Measurements from ENCODE around the gene MAGEB4. TPM values are rescaled to one million over a fixed set of nuclear protein-coding genes. Genes with fewer than 3 reads are reported as not detected.
"Not testable (repeated sequence)": the region's sequence is repeated elsewhere in the genome, so short reads cannot be mapped to it uniquely, and the experiment has no call there.

Gene MAGEB4, protein sequence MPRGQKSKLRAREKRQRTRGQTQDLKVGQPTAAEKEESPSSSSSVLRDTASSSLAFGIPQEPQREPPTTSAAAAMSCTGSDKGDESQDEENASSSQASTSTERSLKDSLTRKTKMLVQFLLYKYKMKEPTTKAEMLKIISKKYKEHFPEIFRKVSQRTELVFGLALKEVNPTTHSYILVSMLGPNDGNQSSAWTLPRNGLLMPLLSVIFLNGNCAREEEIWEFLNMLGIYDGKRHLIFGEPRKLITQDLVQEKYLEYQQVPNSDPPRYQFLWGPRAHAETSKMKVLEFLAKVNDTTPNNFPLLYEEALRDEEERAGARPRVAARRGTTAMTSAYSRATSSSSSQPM
- not detected for total RNA-seq

DNA sequence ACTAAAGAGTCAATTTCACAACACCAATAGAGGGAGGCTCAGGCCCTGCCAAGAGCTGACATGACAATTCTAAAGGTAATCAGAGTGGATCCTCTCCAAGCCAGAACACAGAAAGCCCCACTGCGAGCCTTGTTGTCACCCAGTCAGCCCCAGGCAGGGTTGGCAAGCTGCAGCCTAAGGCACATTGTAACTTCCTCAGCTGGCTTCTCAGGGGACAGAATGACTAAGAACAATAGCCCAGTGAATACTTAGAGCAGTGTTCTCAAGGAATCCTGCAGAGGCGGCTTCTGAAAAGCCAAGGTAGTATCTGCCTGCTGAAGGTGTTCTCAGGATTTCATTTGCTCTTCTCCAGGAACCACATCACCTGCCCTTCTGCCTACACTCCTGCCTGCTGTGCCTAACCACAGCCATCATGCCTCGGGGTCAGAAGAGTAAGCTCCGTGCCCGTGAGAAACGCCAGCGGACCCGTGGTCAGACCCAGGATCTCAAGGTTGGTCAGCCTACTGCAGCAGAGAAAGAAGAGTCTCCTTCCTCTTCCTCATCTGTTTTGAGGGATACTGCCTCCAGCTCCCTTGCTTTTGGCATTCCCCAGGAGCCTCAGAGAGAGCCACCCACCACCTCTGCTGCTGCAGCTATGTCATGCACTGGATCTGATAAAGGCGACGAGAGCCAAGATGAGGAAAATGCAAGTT, at the start of gene MAGEB4:
Gene MAGEB4, plus strand, starts transcription at position 277 of the 692 bp plus-strand sequence. Its CDS starts 136 bp downstream, at position 413.
- Mint-ChIP-seq H3K36me3 (ENCODE audit: low read depth) (no peaks in the 10 kb centered on the region), H3K4me1 (no peaks in the 10 kb centered on the region), H3K4me3 (no peak within 1 kb of the TSS), H3K27ac (no peak within 1 kb of the TSS), H3K27me3 (no peaks in the 10 kb centered on the region), H3K9me3 (no peaks in the 10 kb centered on the region)
- no peak for ATAC-seq (replicated peaks)

DNA sequence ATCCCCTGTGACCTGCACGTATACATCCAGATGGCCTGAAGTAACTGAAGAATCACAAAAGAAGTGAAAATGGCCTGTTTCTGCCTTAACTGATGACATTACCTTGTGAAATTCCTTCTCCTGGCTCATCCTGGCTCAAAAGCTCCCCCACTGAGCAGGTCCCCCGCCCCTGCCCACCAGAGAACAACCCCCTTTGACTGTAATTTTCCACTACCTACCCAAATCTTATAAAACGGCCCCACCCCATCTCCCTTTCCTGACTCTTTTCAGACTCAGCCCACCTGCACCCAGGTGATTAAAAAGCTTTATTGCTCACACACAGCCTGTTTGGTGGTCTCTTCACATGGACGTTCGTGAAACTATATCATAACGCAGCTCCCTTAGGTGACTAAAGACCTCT, 47.9 kb upstream of the MAGEB4 start:
- H3K27ac Mint-ChIP-seq; H3K4me3 Mint-ChIP-seq; H3K27me3 Mint-ChIP-seq; H3K4me1 Mint-ChIP-seq; ATAC-seq (replicated peaks); H3K9me3 Mint-ChIP-seq; H3K36me3 Mint-ChIP-seq (ENCODE audit: low read depth): not testable (repeated sequence)

DNA sequence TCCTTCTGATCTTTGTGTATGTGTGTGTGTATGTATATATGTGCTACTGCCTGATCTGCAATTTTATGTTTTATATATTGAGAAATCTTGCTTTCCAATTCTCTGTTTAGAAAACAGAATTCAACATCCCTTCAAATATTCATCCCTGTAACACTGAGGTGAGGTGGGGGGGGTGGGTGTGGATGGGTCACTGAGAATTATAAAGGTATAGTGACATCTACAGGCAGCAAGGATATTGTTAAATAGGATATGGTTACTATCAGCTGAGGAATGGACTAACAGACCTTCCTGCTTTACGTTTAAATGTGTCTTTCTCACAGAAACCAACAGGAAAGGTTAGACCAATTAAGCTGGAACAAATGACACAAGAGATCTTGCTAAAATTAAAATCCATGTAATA, 45.5 kb upstream of the MAGEB4 start:
- Mint-ChIP-seq H3K4me3 (no peak overlapping the region), H3K9me3 (no peaks in the 10 kb centered on the region), H3K27me3 (no peaks in the 10 kb centered on the region), H3K27ac (no peak overlapping the region), H3K4me1 (no peaks in the 10 kb centered on the region), H3K36me3 (ENCODE audit: low read depth) (no peaks in the 10 kb centered on the region)
- no peak for ATAC-seq (replicated peaks)

DNA sequence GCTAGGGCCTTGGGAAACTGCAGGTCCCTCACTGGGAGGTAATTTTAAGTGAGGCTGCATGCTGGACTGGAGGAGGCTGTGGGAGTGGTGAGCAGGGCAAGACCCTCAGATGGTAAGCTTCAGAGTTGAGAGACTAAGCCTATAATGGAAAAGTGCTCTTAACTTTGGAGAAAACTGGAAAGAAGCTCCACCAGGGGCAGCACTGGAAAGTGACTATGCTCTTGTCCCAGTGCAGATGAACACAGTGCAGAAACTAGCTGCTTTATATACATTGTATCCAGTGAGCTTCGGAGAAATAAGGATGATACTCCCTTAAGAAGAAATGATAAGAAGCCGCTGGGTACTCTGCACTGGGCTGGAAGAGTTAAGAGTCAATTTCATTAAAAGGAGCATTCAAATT, 29.6 kb upstream of the MAGEB4 start:
- no peak for ATAC-seq (replicated peaks)
- Mint-ChIP-seq H3K36me3 (ENCODE audit: low read depth) (no peaks in the 10 kb centered on the region), H3K4me1 (no peaks in the 10 kb centered on the region), H3K4me3 (no peak overlapping the region), H3K27ac (no peak overlapping the region), H3K9me3 (no peaks in the 10 kb centered on the region), H3K27me3 (no peaks in the 10 kb centered on the region)

DNA sequence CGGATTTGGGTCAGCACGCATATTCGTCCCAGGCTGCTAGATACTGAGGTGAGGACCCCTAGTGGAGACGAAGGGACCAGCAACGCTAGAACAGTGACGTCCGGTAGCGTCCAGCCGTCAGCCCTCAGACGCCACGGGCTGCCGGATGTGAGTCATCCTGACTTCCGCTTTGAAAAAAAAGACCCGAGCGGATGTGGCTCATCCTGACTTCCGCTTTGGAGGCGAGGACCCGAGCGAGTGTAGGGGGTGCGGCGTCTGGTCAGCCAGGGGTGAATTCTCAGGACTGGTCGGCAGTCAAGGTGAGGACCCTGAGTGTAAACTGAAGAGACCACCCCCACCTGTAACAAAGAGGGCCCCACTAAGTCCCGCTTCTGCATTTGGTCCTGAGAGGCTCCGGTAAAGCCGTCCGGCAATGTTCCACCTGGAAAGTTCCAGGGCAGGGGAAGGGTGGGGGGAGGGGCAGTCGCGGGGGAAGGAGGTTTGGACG, 26.4 kb upstream of the MAGEB4 start, which contains the start of gene MAGEB2:
Gene MAGEB2, plus strand, starts transcription at position 207 of the 487 bp plus-strand sequence. CDS start 3,018 bp downstream, outside the sequence.
- H3K27me3 Mint-ChIP-seq: no peaks in the 10 kb centered on the region
- no peaks in the 10 kb centered on the region for H3K36me3 Mint-ChIP-seq (ENCODE audit: low read depth)
- H3K9me3 Mint-ChIP-seq: no peaks in the 10 kb centered on the region
- no peaks in the 10 kb centered on the region for H3K4me1 Mint-ChIP-seq
- H3K4me3 Mint-ChIP-seq: no peak within 1 kb of the TSS
- ATAC-seq (replicated peaks): no peak
- no peak within 1 kb of the TSS for H3K27ac Mint-ChIP-seq

DNA sequence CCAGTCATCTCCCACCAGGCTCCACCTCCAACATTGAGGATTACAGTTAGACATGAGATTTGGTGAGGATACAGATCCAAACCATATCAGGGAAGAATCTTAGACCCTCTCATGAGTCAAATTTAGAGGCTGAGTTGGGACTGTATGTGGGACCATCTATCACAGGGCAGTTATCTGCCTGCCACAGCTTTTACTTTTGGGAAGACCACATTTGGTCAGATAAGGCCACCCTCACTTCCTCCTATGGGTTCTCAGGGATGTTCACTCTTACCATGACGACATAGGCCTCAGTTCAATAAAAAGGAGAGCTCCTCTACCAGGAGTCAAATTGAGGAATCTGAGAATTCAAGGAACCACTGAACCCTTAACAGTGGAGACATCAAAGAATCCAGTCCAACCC, 24.3 kb upstream of the MAGEB4 start:
- no peaks in the 10 kb centered on the region for H3K4me1 Mint-ChIP-seq

DNA sequence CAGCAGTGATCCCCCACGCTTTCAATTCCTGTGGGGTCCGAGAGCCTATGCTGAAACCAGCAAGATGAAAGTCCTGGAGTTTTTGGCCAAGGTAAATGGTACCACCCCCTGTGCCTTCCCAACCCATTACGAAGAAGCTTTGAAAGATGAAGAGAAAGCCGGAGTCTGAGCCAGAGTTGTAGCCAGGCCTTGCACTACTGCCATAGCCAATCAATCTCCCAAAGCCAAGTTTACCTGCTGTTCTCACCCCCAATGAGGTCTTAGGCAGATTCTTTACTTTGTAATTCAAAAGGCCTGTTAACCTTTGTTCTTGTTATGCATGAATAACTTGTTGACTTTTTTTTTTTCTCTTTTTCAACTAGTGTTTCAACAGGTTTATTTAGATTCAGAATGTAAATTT, 22.4 kb upstream of the MAGEB4 start:
- ATAC-seq (replicated peaks): no peak
- Mint-ChIP-seq H3K27me3 (no peaks in the 10 kb centered on the region), H3K36me3 (ENCODE audit: low read depth) (no peaks in the 10 kb centered on the region), H3K4me1 (no peaks in the 10 kb centered on the region), H3K4me3 (no peak overlapping the region), H3K9me3 (no peaks in the 10 kb centered on the region), H3K27ac (no peak overlapping the region)

More for the DNA sequence above, 24.3 kb upstream of the MAGEB4 start:
- H3K27ac Mint-ChIP-seq: no peak overlapping the region
- no peaks in the 10 kb centered on the region for H3K36me3 Mint-ChIP-seq (ENCODE audit: low read depth)
- H3K27me3 Mint-ChIP-seq: no peaks in the 10 kb centered on the region
- no peak for ATAC-seq (replicated peaks)
- H3K9me3 Mint-ChIP-seq: no peaks in the 10 kb centered on the region
- H3K4me3 Mint-ChIP-seq: no peak overlapping the region

DNA sequence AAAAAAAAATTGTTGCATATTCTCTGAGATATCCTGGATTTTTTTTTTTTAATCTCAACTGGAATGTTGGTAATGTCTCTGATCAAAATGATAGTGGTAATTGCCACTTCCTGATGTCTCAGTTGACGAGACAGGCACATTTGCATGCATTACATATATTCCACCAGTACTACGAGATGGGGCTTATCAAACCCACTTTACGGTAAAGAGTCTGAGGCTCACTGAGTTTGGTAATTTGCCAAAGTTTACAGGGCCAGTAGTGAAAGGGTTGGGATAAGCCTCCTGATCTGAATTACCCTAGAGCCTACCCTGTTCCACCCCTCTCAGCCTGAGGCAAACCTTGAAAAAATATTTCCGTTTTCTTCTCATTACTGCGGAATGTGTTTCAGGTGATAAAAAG, 21.1 kb upstream of the MAGEB4 start:
- no peak for ATAC-seq (replicated peaks)
- H3K36me3 Mint-ChIP-seq (ENCODE audit: low read depth): no peaks in the 10 kb centered on the region
- H3K4me3 Mint-ChIP-seq: no peak overlapping the region
- H3K4me1 Mint-ChIP-seq: no peaks in the 10 kb centered on the region
- no peaks in the 10 kb centered on the region for H3K27me3 Mint-ChIP-seq
- H3K27ac Mint-ChIP-seq: no peak overlapping the region
- no peaks in the 10 kb centered on the region for H3K9me3 Mint-ChIP-seq

DNA sequence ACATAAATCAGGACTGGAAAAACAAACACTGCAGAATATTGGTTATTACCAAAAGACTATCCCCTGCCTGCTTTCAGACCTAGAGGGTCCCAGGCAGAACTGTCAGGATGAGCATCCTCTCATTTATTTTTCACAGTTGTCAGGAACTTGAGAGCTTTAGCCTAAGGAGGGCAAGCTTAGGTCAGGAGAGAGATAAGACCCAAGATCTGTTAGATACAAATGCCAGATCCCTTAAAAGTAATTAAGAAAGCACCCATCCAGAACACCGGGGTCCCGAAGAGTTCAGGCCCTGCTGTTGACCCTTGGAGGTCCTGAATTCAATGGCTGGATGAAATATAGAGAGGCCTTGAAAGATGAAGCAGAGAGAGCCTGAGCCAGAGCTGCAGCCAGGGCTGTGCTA, 17.3 kb upstream of the MAGEB4 start:
- ATAC-seq (replicated peaks): no peak
- Mint-ChIP-seq H3K9me3 (no peaks in the 10 kb centered on the region), H3K36me3 (ENCODE audit: low read depth) (no peaks in the 10 kb centered on the region), H3K27me3 (no peaks in the 10 kb centered on the region), H3K4me1 (no peaks in the 10 kb centered on the region), H3K27ac (no peak overlapping the region), H3K4me3 (no peak overlapping the region)

DNA sequence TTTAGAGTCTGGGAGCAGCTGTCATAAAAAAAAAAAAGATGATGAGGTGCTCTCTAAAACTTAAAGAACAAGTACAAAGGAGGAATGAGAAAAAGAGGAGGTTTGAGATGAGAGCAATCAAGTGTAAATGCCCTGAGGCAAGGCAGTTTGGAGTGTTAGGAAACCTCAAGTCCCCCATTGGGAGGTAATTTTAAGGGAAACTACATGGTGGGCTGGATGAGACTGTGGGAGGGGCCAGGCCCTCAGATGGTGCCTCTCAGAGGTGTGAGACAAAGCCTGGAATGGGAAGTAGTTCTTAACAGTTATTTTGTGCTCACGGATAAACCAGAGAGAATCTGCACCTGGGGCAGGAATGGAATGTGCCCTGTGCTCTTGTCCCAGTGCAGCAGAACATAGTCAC, 13.3 kb upstream of the MAGEB4 start:
- no peaks in the 10 kb centered on the region for H3K36me3 Mint-ChIP-seq (ENCODE audit: low read depth)
- no peak overlapping the region for H3K27ac Mint-ChIP-seq
- no peak overlapping the region for H3K4me3 Mint-ChIP-seq
- no peaks in the 10 kb centered on the region for H3K9me3 Mint-ChIP-seq
- no peaks in the 10 kb centered on the region for H3K27me3 Mint-ChIP-seq
- no peaks in the 10 kb centered on the region for H3K4me1 Mint-ChIP-seq
- no peak for ATAC-seq (replicated peaks)

DNA sequence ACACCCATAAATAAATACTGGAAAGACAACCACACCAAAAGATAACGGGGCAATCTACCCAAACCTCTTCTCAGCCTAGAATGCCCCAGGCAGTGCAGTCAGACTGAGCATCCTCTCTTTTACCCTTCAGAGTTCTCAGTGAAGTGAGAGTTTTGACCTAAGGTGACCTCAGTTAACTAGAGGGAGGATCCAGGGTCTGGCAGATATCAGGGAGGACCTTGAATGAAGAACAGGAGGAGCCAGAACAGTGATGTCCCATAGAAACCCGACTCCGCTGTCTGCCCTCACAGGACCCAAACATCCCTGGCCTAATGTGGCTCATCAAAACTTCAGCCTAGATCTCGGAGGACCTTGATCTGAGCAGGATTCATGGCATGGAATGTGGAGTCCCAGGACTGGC, 11.4 kb upstream of the MAGEB4 start, which contains the start of gene MAGEB3:
Gene MAGEB3, plus strand, starts transcription at position 263 of the 400 bp plus-strand sequence. CDS start 5,268 bp downstream, outside the sequence.
- Mint-ChIP-seq H3K27me3 (no peaks in the 10 kb centered on the region), H3K36me3 (ENCODE audit: low read depth) (no peaks in the 10 kb centered on the region), H3K27ac (no peak within 1 kb of the TSS), H3K4me3 (no peak within 1 kb of the TSS), H3K4me1 (no peaks in the 10 kb centered on the region), H3K9me3 (no peaks in the 10 kb centered on the region)
- no peak for ATAC-seq (replicated peaks)

DNA sequence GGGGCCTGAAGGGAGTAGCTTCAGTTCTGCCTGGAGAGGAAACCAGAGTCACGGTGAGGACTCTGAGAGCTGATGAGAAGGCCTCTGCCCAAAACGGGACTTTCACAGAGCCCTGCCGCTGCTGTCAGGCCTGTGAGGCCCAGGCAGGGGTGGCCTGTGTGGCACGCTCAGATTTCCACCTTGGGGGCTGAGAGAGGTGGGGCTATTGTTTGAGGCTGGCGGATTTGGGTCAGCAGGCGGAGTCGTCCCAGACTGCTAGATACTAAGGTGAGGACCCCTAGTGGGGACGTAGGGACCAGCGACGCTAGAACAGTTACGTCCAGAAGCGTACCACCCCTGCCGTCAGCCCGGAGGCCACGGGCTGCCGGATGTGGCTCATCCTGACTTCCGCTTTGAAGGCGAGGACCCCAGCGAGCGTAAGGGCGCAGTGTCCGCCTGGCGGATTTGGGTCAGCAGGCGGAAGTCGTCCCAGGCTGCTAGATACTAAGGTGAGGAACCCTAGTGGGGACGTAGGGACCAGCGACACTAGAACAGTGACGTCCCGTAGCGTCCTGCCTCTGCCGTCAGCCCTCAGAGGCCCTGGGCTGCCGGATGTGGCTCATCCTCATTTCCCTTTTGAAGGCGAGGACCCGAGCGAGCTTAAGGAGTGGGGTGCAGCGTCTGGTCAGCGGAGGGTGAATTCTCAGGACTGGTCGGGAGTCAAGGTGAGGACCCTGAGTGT, 5.1 kb downstream of the MAGEB4 start, which contains the start of gene MAGEB1:
Gene MAGEB1, plus strand, starts transcription at position 378 of the 721 bp plus-strand sequence. CDS start 3,348 bp downstream, outside the sequence.
- Mint-ChIP-seq H3K4me3 (no peak within 1 kb of the TSS), H3K9me3 (no peaks in the 10 kb centered on the region), H3K36me3 (ENCODE audit: low read depth) (no peaks in the 10 kb centered on the region)

DNA sequence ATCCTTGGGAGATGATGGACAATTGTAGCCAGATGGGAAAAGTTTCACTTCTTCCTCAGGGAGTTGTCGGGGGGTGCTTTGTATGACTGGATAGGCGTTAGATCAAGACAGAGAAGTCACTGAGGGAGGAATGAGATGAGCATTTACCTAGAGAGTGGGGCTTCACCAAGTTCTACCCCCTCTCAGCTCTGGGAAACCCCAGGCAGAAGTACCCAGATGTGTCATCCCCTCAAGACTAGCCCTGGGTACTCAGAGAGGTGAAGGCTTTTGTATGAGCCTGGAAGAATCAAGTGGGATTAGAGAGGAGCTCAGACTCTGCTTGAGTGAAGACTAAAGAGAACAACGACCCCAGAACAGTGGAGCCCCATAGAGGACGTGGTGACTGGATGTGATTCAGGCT, 7.1 kb downstream of the MAGEB4 start:
- H3K27me3 Mint-ChIP-seq: no peaks in the 10 kb centered on the region
- H3K27ac Mint-ChIP-seq: no peak overlapping the region
- no peak for ATAC-seq (replicated peaks)
- no peak overlapping the region for H3K4me3 Mint-ChIP-seq
- no peaks in the 10 kb centered on the region for H3K36me3 Mint-ChIP-seq (ENCODE audit: low read depth)
- no peaks in the 10 kb centered on the region for H3K4me1 Mint-ChIP-seq
- no peaks in the 10 kb centered on the region for H3K9me3 Mint-ChIP-seq

More for the DNA sequence above, 5.1 kb downstream of the MAGEB4 start, which contains the start of gene MAGEB1:
- no peak within 1 kb of the TSS for H3K27ac Mint-ChIP-seq
- H3K27me3 Mint-ChIP-seq: no peaks in the 10 kb centered on the region
- ATAC-seq (replicated peaks): no peak
- no peaks in the 10 kb centered on the region for H3K4me1 Mint-ChIP-seq

DNA sequence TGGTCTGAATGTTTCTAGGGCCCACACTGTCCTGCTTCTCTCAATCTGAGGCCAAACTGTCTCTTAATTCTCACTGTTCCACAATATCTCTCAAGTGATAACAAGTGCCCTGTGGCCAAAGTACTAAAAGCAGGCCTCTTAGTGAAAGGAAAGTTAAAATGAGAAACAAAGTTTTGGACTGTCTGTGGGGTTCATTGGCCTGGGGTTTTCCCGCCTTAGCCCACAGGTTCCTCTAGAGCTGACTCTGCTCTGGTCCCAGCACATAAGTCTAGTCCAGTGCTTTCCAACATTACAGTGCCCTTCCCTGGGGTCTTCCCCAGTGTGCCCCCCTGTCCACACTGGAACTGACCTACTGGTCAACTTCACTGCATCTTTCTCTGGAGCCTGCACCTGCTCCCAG, 11.5 kb downstream of the MAGEB4 start:
- Mint-ChIP-seq H3K4me1 (no peaks in the 10 kb centered on the region), H3K27ac (no peak overlapping the region), H3K36me3 (ENCODE audit: low read depth) (no peaks in the 10 kb centered on the region), H3K4me3 (no peak overlapping the region), H3K27me3 (no peaks in the 10 kb centered on the region), H3K9me3 (no peaks in the 10 kb centered on the region)
- no peak for ATAC-seq (replicated peaks)
